CD4-positive, alpha-beta T cell treated with Interleukin-4 for 4 hours (primary cell): Measurements from ENCODE around the gene FLOT1.
"Not testable (repeated sequence)": the region's sequence is repeated elsewhere in the genome, so short reads cannot be mapped to it uniquely, and the experiment has no call there.

Experiments used
- DNase-seq: peaks from one replicate; pipeline ENCODE4 v3.0.0-alpha.2; 2020

FLOT1 gene

DNA sequence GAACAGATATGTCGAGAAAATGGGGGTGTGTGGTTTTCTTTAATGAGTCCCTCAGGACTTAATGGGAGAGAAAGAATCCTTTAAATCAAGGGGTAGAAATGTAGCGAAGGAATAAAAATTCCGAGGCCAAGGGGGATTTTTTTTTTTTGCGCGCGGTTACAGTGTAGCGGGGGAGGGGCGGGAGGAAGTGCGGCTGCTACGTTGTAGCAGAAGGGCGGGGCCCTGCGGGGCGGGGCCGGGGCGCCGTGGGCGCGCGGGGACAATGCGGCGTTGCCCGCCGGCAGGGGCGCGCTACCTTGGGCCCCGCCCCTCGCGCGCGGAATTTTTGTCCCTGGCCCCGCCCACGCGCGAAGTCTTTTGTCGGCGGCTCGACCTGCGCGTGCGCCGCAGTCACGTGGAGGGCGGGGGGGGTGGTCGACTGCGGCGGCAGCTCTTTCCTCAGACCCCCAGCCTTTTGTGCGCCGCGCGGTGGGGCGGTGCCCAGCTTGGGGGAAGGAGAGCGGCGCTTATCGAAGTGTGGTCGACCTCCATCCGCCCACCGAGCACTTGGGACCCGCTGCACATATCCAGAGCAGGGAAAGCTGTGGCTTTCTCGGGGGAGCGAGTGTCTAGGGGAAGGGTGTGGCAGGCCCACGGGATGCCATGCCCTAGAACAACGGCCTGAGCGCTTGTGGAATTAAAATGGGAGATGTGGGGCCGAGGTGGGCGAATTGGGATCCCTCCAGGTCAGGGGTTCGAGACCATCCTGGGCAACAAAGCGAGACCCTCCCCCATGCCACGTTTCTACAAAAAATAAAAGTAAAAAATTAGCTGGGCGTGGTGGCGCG is 21.1 kb downstream of the FLOT1 start:
- DNase-seq: peak; percentile 92

DNA sequence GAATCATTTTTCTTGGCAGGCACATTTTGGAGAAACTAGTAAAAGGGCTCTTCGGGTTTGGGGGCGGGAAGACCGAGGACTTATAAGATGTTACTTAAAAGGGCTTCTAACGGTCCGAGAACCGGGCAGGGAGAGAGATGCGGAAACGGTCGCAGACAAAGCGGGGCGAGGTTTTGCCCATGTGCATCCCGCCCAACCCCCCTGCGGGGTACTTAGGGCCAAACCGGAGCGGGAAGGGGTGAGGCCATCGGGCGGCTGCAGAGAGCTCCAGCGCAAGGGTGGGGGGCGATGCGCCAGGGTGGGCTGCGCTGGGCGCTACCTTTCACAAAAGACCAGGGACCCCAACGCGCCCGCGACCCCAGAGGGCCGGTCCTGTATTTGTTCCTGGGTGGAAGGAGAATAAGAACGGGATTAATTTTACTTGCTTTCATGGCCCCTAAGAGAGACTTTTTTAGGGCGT is 21.7 kb downstream of the FLOT1 start:
- DNase-seq: peak; percentile 34

DNA sequence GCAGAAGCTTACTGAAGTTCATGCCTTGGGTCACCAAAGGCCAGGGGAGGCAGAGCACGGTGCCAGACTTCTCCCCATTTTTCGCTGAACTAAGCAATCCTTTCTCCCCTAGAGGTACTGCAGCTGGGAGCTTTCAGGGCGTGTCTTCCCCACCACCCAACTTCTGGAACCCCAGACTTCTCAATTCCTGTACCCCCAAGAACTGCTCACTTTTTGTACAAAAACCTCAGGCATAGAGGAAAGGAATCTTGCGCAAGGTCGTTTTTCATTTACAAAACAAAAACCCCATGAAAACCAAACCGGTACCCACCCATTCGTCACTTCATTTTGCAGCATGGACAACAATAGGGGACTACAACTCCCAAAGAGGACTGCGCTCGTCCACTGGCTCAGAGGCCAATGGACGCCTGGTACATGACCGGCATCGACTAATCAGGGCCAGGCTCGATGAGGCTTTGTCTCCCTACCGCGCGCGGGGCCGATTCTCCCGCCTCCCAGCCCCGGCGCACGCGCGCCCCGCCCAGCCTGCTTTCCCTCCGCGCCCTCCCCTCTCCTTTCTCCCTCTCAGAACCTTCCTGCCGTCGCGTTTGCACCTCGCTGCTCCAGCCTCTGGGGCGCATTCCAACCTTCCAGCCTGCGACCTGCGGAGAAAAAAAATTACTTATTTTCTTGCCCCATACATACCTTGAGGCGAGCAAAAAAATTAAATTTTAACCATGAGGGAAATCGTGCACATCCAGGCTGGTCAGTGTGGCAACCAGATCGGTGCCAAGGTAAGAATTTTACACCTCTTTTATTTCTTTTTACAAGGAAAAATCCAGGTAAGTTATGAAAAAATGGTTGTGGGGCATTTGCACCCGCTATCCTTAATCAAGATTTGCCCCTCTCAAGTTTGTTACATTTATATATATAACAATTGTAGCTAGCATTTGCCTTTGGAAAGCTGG is 22.4 kb downstream of the FLOT1 start, which contains the start of gene TUBB:
TSS of gene TUBB (plus strand) at position 562 of the 947 bp plus-strand sequence. CDS start at position 717, 155 bp downstream.
- peak; percentile 97 for DNase-seq

DNA sequence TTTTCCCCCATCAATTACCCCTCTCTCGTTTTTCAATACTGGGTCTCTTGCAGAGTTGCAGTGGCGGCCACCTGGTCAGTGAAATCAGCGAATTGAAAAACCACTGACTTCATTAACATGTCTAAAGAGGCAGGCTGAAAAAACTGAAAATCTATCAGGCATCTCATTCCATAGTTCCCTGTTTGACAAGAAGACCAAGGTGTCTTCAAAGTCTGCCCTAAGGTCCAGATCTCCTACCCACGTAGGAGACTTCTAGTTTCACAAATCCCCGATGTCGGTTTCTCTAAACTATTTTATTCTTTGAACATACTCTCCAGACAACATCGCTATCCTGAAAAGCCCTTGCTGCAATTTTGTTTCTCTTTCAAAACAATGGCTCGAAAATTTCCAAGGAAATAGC is 23.1 kb downstream of the FLOT1 start:
- no peak for DNase-seq

DNA sequence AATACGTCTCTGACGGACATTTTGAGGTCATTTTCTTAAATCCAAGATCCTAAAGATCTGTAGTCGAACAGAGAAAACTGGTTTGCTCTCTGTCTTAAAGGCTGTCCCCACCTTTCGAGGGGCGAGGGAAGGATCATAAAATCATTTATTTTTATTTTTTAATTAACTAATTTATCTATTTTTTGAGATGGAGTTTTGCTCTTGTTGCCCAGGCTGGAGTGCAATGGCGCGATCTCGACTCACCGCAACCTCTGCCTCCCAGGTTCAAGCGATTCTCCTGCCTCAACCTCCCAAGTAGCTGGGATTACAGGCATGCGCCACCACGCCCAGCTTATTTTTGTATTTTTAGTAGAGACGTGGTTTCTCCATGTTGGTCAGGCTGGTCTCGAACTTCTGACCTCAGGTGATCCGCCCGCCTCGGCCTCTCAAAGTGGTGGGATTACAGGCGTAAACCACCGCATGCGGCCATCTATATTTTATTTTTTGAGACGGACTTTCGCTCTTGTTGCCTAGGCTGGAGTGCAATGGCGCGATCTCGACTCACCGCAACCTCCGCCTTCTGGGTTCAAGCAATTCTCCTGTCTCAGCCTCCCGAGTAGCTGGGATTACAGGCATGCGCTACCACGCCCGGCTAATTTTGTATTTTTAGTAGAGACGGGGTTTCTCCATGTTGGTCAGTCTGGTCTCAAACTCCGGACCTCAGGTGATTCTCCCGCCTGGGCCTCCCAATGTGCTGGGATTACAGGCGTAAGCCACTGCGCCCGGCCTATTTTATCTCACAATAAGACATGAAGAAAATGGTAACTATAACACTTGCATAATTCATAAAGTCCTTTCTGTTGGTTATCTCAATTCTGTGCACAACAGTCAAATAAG is 24.4 kb downstream of the FLOT1 start:
- not testable (repeated sequence) for DNase-seq

DNA sequence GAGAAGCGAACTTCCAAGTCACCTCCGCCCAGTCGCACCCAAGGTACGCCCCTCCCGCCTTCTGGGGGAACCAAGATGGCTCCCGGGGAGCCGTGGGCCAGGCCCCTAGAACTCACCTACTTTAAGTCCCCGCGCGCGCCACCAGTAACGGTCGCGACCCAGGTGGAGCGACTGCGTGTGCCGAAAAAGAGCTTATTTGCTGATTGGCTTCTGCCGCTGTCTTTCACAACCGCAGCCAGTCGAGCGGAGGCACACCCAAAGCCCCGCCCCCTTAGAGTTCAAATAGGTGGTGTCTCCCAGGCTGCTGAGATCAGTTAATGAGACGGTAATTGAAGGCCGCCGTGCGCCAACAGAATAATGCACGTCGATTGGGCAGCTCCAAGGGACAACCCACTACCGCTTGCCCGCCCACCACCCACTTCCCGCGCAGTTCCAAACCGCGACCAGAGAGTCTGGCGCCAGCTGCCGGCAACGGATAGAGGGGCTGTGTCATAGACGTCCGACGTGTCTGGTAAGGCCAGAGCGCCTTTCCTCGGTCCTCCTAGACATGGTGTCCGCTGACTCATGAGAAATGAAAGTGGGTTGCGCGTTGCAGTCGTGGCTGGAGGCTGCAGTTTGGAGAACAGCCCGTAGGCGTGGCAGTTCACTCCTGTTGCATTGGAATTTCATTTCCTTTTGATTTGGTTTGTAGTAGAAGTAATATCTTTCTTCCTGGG is 25.2 kb downstream of the FLOT1 start, which contains the start of gene MDC1:
TSS of gene MDC1 (minus strand) at position 153 of the 716 bp plus-strand sequence. CDS start 2,106 bp downstream, outside the sequence.
- DNase-seq: peak; percentile 100

DNA sequence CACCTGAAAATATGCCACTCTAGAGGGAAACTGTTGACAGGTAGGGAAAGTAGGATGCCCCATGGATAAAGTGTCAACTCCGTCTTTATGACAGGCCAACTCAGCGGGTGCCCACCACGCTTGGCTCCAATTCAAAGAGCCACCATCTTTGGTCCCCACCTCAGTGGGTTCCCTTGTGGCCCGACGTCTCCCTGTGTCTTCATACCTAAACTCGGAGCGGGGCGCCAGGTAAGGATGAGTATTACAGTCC is 25.7 kb downstream of the FLOT1 start:
- no peak for DNase-seq

DNA sequence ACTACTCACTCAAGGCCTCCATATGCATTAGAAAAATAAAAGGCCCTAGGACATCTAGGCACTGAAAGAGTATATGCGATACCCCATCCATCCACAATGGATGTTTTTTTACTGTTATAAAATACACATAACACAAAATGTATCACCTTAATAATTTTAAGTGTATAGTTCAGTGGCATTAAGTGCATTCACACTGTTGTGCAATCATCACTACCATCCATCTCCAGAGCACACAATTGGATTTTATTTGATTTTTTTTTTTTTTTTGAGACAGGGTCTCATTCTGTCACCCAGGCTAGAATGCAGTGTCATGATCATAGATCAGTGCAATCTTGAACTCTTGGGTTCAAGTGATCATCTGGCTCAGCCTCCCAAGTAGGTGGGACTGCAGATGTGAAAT is 28.2 kb downstream of the FLOT1 start:
- no peak for DNase-seq

DNA sequence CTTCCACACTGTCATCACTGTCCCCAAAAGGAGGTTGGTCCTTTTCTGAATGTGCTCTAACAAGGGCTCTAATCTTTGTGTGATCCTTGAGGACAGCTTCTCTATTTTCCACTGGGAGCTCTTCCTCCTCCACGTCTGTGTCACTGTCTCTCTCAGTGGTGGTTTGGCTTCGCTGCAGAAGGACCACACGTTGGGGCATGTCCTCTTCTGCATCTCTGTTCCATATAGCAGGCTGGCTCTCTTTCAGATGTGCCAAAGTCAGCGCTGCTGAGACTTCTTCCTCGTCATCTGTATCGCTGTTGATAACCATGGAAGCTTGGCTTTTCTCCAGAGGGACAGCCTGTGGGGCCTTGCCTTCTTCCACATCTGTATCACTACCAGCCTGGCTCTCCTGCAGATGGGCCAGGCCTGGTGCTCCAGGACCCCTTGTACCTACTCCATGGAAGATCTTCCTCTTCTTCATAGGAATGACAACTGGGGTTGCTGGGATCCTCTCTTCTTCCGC is 30.0 kb downstream of the FLOT1 start:
- no peak for DNase-seq

DNA sequence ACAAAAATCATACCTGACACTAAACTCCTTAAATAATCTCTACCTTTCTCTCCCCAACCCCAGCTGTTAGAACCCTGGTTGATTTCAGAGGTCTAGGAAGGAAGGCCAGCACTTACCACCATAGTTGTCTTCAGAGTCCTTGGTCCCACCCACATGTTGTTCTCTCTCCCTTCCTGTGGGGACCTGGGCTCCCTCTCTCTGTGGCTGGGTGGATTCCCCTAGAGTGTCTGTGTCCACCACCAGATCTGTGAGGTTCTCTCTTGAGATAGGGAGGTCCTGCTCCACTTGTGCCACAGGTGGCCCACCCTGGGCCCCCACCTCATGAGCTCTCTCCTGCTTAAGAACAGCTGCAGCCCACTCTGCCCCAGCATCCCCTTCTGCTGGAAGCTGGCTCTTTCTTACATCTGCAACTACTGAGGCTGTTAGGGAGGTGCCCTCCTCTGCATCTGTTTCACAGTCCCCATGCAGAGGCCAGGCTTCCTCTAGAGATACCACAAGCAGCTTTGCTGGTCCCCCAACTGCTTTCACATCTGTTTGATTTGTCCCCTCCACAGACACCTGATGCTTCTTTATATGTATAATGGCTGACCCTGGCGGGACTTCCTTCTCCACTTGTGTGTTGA is 30.6 kb downstream of the FLOT1 start:
- DNase-seq: no peak

DNA sequence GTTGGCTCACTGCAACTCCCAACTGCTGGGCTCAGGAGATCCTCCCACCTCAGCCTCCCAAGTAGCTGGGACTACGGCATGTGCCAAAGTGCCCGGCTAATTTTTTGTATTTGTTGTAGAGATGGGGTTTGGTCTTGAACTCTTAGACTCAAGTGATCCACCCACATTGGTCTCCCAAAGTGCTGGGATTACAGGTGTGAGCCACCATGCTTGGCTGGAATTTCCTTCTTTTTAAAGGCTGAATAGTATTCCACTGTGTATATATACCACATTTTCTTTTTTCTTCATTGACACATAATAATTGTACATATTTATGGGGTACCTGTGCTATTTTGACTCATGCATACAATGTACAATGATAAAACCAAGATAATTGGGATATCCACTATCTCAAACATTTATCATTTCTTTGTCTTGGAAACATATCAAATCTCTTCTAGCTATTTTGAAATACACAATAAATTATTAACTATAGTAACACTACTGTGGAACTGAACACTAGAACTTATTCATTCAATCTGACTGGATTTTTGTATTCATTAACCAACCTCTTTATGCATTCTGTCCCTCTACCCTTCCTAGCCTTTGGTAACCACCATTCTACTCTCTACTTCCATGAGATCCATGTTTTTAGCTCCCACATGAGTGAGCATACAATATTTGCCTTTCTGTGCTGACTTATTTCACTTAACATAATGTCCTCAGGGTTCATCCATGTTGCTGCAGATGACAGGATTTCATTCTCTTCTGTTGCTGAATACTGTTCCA is 33.2 kb downstream of the FLOT1 start:
- no peak for DNase-seq

DNA sequence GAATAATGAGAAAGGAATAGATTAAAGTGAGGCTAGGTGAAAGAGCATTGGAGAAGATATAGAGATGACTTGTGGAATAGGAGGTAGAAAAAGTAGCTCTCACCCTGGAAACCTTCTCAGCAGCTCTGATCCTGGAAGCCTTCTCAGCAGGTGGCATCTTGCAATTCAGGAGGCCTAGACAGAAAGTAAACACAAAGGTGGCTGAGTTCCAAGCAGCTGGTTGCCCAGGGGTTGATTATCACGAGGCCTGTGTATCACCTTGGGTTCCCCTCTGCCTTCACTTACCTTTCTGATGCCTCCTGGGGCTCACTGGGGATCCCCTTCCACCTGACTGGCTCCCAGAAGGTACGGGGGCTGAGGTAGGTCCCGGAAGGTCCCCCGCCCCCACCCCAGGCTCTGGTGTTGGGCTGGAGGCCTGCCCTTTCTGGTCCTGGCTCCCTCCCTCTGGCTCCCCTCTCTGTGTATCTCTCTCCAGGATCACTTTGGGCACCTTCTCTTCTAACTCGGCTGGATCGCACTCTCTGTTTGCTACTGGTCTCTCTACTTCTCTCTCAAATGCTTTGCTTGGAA is 35.1 kb downstream of the FLOT1 start:
- DNase-seq: no peak

DNA sequence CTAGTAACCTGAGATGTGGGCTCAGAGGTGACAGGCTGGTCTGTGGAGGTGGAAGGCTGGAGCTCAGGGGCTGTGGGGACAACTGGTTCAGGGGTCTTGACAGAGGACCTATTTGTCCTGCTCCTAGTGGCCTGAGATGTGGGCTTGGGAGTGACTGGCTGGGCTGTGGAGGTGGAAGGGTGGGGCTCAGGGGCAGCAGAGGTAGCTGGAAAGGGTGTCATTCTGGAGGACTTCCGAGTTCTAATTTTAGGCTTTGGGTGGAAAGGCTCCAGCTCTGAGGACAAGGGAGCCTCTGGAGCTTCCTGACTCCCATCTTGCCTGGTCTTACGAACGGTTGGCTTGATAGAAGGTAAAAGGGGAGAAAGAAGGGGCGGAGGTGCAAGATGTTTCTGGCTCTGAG is 36.9 kb downstream of the FLOT1 start:
- no peak for DNase-seq

DNA sequence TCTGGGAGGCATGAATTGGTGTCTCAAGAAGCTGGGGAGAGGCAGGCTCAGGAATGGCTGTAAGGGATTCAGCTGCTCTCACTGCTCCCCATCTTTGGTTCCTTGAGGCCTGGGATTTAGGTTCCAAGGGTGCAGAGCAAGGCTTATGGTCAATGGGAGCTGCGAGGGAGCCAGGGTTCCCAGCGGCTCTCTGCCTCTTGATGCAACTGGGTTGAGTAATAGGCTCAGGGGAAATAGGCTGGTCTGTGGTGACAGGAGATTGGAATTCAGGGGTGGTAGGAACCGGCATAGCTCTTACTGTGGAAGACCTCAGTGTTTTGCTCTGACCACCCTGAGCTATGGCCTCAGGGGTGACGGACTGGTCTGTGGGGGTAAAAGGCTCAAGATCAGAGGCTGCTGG is 38.7 kb downstream of the FLOT1 start:
- no peak for DNase-seq

DNA sequence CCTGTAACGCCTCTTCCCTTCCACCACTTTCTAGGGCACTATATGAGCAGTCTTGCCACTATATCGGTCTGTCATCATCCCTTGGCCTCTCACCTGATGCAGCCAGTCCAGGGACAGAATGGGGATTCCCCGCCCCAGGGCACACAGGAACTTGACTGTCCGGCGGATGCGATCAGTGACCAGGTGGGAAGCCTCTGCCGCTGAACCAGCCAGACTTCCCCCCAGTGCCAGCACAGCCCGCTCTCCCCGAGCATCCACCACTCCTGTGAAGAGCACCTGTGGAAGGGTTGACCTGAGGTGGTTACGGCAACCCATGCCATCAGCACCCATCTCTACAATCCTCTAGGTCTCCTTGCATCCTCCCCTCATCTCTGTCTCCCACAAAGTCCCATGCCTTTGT is 39.5 kb downstream of the FLOT1 start:
- DNase-seq: no peak

DNA sequence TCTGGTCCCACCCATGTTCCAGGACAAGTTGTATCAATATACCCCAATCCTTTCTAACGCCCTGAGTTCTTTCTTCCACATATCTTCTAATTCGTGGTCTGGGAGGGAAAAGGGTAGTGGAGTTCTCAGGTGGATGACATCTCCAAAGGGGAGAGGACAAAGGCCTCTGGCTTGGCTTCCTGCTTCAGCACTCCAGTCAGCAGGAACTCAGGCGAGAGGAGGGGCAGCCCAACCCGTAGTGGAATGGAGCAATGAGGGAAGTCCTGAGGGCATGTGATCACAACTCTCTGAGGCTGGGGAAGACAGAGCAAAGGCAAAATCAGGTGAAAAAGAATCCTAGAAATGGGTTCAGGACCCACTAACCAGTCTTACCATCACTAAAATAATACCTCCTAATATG is 42.1 kb downstream of the FLOT1 start:
- no peak for DNase-seq

DNA sequence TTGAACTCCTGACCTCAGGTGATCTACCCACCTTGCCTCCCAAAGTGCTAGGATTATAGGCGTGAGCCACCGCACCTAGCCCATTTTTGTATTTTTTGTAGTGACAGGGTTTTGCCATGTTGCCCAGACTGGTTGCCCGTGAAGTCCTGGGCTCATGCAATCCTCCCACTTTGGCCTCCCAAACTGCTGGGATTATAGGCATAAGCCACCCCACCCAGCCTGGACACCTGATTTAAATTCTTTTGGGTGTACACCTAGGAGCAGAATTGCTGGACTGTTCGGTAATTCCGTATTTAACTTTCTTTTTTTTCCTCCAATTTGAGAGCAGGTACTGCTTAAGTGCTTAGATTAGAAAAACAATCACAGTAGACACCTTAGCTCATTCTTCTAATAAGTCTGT is 46.1 kb downstream of the FLOT1 start:
- DNase-seq: no peak

DNA sequence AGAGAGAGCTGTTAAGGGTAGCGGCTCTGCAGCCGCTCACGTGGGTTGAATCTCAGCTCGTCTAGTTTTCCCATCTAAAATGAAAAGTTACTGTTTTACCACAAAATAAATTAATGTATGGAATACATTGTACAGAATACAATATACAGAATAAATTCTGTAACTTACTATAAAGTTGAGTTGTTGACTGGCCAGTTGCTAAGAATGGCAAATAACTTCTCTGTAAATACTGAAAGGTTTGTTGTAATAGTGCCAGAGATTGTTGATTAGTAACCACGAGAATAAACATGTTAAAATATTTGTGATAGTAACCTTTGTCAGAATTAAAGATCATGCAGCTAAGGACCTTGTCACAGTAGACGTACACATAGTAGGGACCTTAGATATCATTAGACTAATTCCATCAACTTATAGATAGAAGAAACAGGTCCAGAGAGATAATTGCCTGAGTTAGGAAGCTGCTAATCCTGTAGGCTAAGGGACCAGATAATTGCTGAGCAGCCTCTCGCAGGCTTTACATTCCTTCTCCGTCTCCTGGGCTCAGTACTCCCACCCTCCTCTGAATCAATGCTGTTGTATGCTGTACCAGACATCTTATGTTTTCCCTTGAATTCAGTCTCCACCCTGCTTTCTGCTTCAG is 51.2 kb downstream of the FLOT1 start:
- no peak for DNase-seq

DNA sequence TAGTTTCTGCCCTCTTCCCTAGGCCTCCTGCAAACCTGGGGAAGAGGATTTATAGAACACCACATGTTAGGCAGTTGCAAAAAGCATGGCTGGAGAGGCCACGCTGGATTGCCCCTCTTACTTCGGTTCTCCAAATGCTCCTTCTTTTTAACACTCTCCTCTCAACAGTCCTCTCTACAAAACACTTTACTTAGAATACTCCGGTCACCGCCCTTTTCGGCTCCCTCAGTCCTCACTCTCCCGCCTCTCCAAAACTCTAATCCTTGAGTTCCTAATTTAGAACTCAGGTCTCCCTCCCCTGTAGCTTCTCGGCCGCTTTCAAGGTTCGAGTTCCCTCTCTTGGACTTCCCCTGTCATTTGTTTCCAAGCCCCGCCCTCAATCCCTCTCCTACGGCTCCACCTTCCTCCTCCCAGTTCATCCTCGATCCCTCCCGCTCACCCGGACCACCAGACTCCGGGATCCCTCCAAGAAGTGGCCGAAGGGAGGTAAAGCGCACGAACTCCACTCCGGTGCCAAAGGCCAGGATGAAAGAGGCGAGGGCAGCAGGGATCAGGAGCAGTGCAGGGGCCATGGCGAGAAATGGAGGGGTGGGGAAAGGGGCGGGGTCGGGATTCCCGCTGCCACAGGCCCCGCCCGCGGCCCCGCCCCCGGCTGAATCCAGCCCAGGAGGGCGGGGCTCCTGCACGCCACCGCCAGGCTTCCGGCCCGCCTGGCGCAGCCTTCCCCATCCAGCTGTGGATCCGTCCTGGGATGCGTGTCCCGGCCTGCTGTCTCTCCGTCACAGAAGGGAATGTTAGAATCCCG is 51.9 kb downstream of the FLOT1 start, which contains the start of gene NRM:
TSS of gene NRM (minus strand) at position 582 of the 805 bp plus-strand sequence. CDS start at position 572, 10 bp downstream.
- peak; percentile 40 for DNase-seq
